GM12878 (cell line): ENCODE data around the gene RASL10A. TPM values are rescaled to one million over a fixed set of nuclear protein-coding genes. Genes with fewer than 3 reads are reported as not detected.

Experiments
- ATAC-seq: fragments of 200-7000 bp; cut with Tn5 transposase; 3 replicates; pipeline ENCODE4 v1.9.1; 2020; ENCODE audit warnings: mild to moderate bottlenecking, moderate library complexity
- BruUV-seq: library from RNA; stranded (reverse); fragments of 400-500 nt; replicated peaks from 2 replicates; lab custom pipeline; 2021; lab: Mats Ljungman, UMichigan
- CTCF ChIA-PET: fragments of 300-600 bp; sonication (Branson Sonifier 250); formaldehyde crosslinking; extraction: SDS; loops from one replicate; lab custom pipeline; 2021; ENCODE audit warnings: inconsistent platforms; lab: Yijun Ruan, JAX
- POLR2A ChIA-PET: fragments of 350-600 bp; formaldehyde crosslinking; extraction: SDS; loops from one replicate; lab custom pipeline; 2021; ENCODE audit warnings: inconsistent platforms; lab: Charles Lee
- RAD21 ChIA-PET: fragments of 300-600 bp; sonication (Branson Sonifier 250); formaldehyde crosslinking; loops from one replicate; lab custom pipeline; 2023; ENCODE audit warnings: antibody characterized with exemption; ENCODE audit not compliant: unreplicated experiment; lab: Charles Lee
- SMC1A ChIA-PET: fragments of 300-600 bp; sonication (Branson Sonifier 250); formaldehyde crosslinking; loops from one replicate; lab custom pipeline; 2023; ENCODE audit not compliant: unreplicated experiment, uncharacterized antibody; lab: Charles Lee
- DNase-seq: peaks from one replicate; pipeline ENCODE4 v3.0.0-alpha.2; 2011; ENCODE audit warnings: low read depth, low spot score
- FAIRE-seq: peaks from 3 replicates; lab custom pipeline; 2011; peaks lifted over from hg19 to GRCh38; lab: Jason Lieb, UNC
- H2AFZ ChIP-seq: 2 replicates; pipeline ENCODE4 v1.6.0; 2011; ENCODE audit warnings: low read depth, low read length, control low read depth; ENCODE audit not compliant: control insufficient read depth
- H3K27ac ChIP-seq: 2 replicates; pipeline ENCODE4 v1.5.1; 2011; ENCODE audit warnings: control low read depth; ENCODE audit not compliant: control insufficient read depth, insufficient read depth
- H3K27me3 ChIP-seq, 2 experiments: replicated peaks in 1 of 2; 2 replicates each; pipeline versions ENCODE4 v1.6.0 to v1.6.1; 2011; ENCODE audit warnings: low read length in 1 of 2; ENCODE audit not compliant: control insufficient read depth in 2 of 2, insufficient read depth in 2 of 2
- H3K36me3 ChIP-seq, 2 experiments: 2 replicates each; pipeline ENCODE4 v1.5.1; 2011; ENCODE audit warnings: low read length in 1 of 2; ENCODE audit not compliant: control insufficient read depth in 2 of 2, insufficient read depth in 2 of 2
- H3K4me1 ChIP-seq: 2 replicates; pipeline ENCODE4 v1.6.1; 2011; ENCODE audit warnings: mild to moderate bottlenecking, low read length, moderate library complexity, mixed read lengths; ENCODE audit not compliant: control insufficient read depth, insufficient read depth
- H3K4me2 ChIP-seq: 2 replicates; pipeline ENCODE4 v1.6.0; 2011; ENCODE audit warnings: control low read depth; ENCODE audit not compliant: control insufficient read depth, insufficient read depth
- H3K4me3 ChIP-seq: fragments of 200-600 bp; sonication (generic); 2 replicates; pipeline ENCODE4 v1.5.1; 2016
- H3K79me2 ChIP-seq: 2 replicates; pipeline ENCODE4 v1.6.0; 2011; ENCODE audit warnings: low read length; ENCODE audit not compliant: control insufficient read depth, insufficient read depth
- H3K9ac ChIP-seq: 2 replicates; pipeline ENCODE4 v1.8.0; 2011; ENCODE audit warnings: low read length, control low read depth, mixed read lengths; ENCODE audit not compliant: control insufficient read depth, insufficient read depth
- H3K9me3 ChIP-seq: replicated peaks from 3 replicates; pipeline ENCODE4 v1.5.1; 2011; ENCODE audit warnings: mild to moderate bottlenecking, low read length; ENCODE audit not compliant: control insufficient read depth, insufficient read depth
- H4K20me1 ChIP-seq: 2 replicates; pipeline ENCODE4 v1.6.0; 2011; ENCODE audit not compliant: control insufficient read depth, insufficient read depth
- BCL11A ChIP-seq: IDR thresholded peaks from 2 replicates; pipeline ENCODE4 v1.6.1; 2011; ENCODE audit warnings: low read depth, low read length
- HDAC2 ChIP-seq: fragments of 200-600 bp; sonication (generic); IDR thresholded peaks from 2 replicates; pipeline ENCODE4 v1.6.1; 2017
- KLF5 ChIP-seq: fragments of 450-650 bp; IDR thresholded peaks from 2 replicates; pipeline ENCODE4 v1.6.1; 2014; ENCODE audit warnings: mild to moderate bottlenecking; ENCODE audit not compliant: partially characterized antibody
- POLR2A ChIP-seq: IDR thresholded peaks from 2 replicates; pipeline ENCODE4 v1.6.1; 2011; ENCODE audit warnings: low read depth, mild to moderate bottlenecking, low read length
- TCF3 ChIP-seq: IDR thresholded peaks from 2 replicates; pipeline ENCODE4 v1.6.1; 2012; ENCODE audit warnings: low read depth, mild to moderate bottlenecking, low read length, borderline replicate concordance; ENCODE audit not compliant: insufficient read depth
- WGBS: methylation state at CpG from one replicate; pipeline ENCODE4 v1.1.6; 2016; ENCODE audit warnings: low lambda C conversion rate; ENCODE audit not compliant: insufficient replicate concordance, insufficient coverage; ENCODE audit errors: missing lambda C conversion rate; 5-methylcytosine and 5-hydroxymethylcytosine counted together
- in situ Hi-C: fragments of 300-500 bp; cut with MboI; formaldehyde crosslinking; loops from 9 replicates; pipeline ENCODE4 v1.14.3; 2018; ENCODE audit warnings: mixed read lengths
- intact Hi-C: fragments of 100-400 bp; cut with micrococcal nuclease; formaldehyde crosslinking; loops from one replicate; pipeline ENCODE4 v1.14.2; 2022; ENCODE audit not compliant: unreplicated experiment
- polyA plus RNA-seq, 11 experiments: library from polyadenylated mRNA; depleted of rRNA in 4 of 11; unstranded in 6 of 11; stranded (reverse) in 5 of 11; fragments of >200 nt; fragmentation: Nextera tagmentation in 4 of 11; fragmentation: Illumina TruSeq in 1 of 11; extraction: Ambion mirVana in 4 of 11; extraction: Trizol in 1 of 11; gene quantifications; 1 replicate in 1 of 11; 2 replicates in 10 of 11; pipeline versions ENCODE4 v1.2.1 to v1.2.3, GENCODE V29; 2011 to 2016; ENCODE audit warnings: inconsistent platforms in 2 of 11, missing spikeins in 2 of 11, low read depth in 1 of 11
- total RNA-seq, 4 experiments: library from RNA; depleted of rRNA in 3 of 4; stranded (reverse); fragments of >200 nt in 3 of 4; fragmentation: Illumina TruSeq in 1 of 4; extraction: Trizol in 1 of 4; gene quantifications; 2 replicates each; pipeline versions ENCODE4 v1.2.1 to v1.2.3, GENCODE V29; 2013 to 2021
- TF ChIP-seq, protein P1 (sequence below): fragments of 450-650 bp; IDR thresholded peaks from 2 replicates; pipeline ENCODE4 v1.6.1; 2018; ENCODE audit warnings: mild to moderate bottlenecking, low read depth, moderate library complexity; ENCODE audit not compliant: partially characterized antibody
- TF ChIP-seq, protein P2 (sequence below): IDR thresholded peaks from 2 replicates; pipeline ENCODE4 v1.6.1; 2012; ENCODE audit warnings: low read length, inconsistent platforms
- TF ChIP-seq, protein P3 (sequence below): IDR thresholded peaks from 2 replicates; pipeline ENCODE4 v1.6.1; 2012; ENCODE audit warnings: low read depth, low read length, improper control_type of control experiment

Gene RASL10A
- total and polyA plus RNA-seq, 10 of the 15 experiments (the other 5 are each of a cell fraction or from before 2014, with no cell fraction given): 0.12 to 0.46 (median 0.21) TPM; not detected in 6

DNA sequence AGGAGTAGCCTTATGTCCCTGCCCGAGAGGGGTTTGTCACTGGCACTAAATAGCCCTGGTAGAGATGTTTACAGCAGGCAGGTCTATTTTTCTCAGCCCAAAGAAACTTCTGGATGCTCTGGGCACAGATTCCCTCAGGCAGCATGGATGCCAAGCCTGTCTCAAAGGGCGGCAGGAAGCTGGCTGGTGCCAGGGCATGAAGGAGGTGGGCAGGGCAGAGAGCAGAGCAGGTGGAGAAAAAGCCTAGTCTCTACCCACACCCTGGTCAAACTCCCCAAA, 13.2 kb downstream of the RASL10A start (continued):
- no peak for TF ChIP-seq KLF5

DNA sequence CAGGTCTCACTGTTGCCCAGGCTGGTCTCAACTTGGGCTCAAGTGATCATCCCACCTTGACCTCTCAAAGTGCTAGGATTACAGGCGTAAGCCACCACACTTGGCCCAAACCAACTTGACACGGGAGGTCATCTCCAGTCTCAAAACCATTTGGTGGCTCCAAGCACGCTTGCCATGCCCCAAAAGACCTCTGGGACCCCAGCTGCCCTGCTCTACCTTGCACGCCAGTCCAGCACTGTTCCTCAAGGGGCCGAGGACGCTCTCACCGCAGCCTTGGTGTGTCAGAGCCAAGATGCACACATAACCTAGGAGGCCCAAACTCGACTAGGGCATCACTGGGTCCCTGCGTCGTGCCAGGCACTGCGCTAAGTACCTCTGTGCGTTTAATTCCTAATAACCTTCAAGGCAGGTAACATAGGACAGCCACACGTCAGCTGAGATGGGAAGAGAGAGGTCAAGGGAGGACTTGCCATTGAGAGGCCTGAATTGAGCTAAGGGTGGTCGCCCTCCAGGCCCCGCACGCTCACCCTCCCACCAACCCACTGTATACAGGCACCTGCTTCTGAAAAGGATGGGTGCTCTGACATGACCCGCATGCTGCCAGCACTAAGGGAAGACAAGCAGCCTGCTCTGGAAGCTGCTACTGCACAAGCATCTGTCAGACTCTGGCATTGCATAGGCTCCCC, 13.6 kb downstream of the RASL10A start:
- ATAC-seq: peak; percentile 7; the same call in 2 of the 3 replicates
- in situ Hi-C loops: no loop called here

GRCh38 chr22:29300807-29301601, 14.5 kb downstream of the RASL10A start:
- Histone ChIP-seq H3K4me2 (no peak overlapping the region), H3K4me3 (no peak overlapping the region), H3K9ac (no peak overlapping the region), H3K79me2 (no peaks in the 10 kb centered on the region), H4K20me1 (no peaks in the 10 kb centered on the region), H3K27me3 (peaks cover 2% of the 10 kb centered on the region in 2 experiments; a peak in 2 of 4 replicates), H2AFZ (no peak overlapping the region), H3K9me3 (no peaks in the 10 kb centered on the region; the same call in 2 of the 3 replicates), H3K27ac (no peak overlapping the region), H3K4me1 (no peaks in the 10 kb centered on the region; the same call in 1 of the 2 replicates), H3K36me3 (peaks cover 29 to 31% of the 10 kb centered on the region in 2 experiments)
- intact Hi-C loops: no loop called here
- no TSS peak for BruUV-seq
- no peak for FAIRE-seq
- RAD21 ChIA-PET: no interaction called here
- peak; percentile 24 for ATAC-seq
- POLR2A ChIA-PET: no interaction called here
- WGBS: 67% methylated on average over 10 of the region's 10 CpGs
- SMC1A ChIA-PET: no interaction called here
- in situ Hi-C loops: no loop called here
- no peak for DNase-seq
- CTCF ChIA-PET: no interaction called here
- TF ChIP-seq BCL11A (peak; percentile 13; the same call in 1 of the 2 replicates), POLR2A (peak; percentile 38; the same call in 1 of the 2 replicates)
- TF ChIP-seq, protein P1, sequence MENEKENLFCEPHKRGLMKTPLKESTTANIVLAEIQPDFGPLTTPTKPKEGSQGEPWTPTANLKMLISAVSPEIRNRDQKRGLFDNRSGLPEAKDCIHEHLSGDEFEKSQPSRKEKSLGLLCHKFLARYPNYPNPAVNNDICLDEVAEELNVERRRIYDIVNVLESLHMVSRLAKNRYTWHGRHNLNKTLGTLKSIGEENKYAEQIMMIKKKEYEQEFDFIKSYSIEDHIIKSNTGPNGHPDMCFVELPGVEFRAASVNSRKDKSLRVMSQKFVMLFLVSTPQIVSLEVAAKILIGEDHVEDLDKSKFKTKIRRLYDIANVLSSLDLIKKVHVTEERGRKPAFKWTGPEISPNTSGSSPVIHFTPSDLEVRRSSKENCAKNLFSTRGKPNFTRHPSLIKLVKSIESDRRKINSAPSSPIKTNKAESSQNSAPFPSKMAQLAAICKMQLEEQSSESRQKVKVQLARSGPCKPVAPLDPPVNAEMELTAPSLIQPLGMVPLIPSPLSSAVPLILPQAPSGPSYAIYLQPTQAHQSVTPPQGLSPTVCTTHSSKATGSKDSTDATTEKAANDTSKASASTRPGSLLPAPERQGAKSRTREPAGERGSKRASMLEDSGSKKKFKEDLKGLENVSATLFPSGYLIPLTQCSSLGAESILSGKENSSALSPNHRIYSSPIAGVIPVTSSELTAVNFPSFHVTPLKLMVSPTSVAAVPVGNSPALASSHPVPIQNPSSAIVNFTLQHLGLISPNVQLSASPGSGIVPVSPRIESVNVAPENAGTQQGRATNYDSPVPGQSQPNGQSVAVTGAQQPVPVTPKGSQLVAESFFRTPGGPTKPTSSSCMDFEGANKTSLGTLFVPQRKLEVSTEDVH: no peak
- TF ChIP-seq, protein P2, sequence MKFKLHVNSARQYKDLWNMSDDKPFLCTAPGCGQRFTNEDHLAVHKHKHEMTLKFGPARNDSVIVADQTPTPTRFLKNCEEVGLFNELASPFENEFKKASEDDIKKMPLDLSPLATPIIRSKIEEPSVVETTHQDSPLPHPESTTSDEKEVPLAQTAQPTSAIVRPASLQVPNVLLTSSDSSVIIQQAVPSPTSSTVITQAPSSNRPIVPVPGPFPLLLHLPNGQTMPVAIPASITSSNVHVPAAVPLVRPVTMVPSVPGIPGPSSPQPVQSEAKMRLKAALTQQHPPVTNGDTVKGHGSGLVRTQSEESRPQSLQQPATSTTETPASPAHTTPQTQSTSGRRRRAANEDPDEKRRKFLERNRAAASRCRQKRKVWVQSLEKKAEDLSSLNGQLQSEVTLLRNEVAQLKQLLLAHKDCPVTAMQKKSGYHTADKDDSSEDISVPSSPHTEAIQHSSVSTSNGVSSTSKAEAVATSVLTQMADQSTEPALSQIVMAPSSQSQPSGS: peak; percentile 58; the same call in 1 of the 2 replicates
- TF ChIP-seq, protein P3, sequence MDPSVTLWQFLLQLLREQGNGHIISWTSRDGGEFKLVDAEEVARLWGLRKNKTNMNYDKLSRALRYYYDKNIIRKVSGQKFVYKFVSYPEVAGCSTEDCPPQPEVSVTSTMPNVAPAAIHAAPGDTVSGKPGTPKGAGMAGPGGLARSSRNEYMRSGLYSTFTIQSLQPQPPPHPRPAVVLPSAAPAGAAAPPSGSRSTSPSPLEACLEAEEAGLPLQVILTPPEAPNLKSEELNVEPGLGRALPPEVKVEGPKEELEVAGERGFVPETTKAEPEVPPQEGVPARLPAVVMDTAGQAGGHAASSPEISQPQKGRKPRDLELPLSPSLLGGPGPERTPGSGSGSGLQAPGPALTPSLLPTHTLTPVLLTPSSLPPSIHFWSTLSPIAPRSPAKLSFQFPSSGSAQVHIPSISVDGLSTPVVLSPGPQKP: no peak

More for the DNA sequence above, 13.6 kb downstream of the RASL10A start:
- TF ChIP-seq POLR2A: peak; percentile 45
- TF ChIP-seq HDAC2: no peak
- TF ChIP-seq TCF3: 0 out of 2 replicates have a peak, but pooled peaks have one; percentile 15
- Histone ChIP-seq H3K9ac (no peak overlapping the region), H3K4me1 (no peaks in the 10 kb centered on the region; the same call in 1 of the 2 replicates), H3K79me2 (no peaks in the 10 kb centered on the region), H3K4me3 (no peak overlapping the region), H3K27me3 (peaks cover 2 to 7% of the 10 kb centered on the region in 2 experiments; a peak in 2 of 4 replicates), H3K4me2 (no peak overlapping the region), H4K20me1 (no peaks in the 10 kb centered on the region), H2AFZ (no peak overlapping the region), H3K27ac (no peak overlapping the region), H3K9me3 (no peaks in the 10 kb centered on the region; the same call in 2 of the 3 replicates), H3K36me3 (peaks cover 21 to 27% of the 10 kb centered on the region in 2 experiments)
- intact Hi-C loops: no loop called here
- POLR2A ChIA-PET: no interaction called here
- RAD21 ChIA-PET: no interaction called here
- CTCF ChIA-PET: no interaction called here
- SMC1A ChIA-PET: no interaction called here
- WGBS: 72% methylated on average over 17 of the region's 17 CpGs
- no peak for DNase-seq
- FAIRE-seq: no peak
- no TSS peak for BruUV-seq
